C4-2B (cell line): Measurements from ENCODE around the gene NTRK2.

Experiments used
- CTCF ChIP-seq: fragments of 450-650 bp; conservative IDR thresholded peaks from 2 replicates; pipeline ENCODE4 v1.5.1; 2017; ENCODE audit warnings: mild to moderate bottlenecking
- ZFX ChIP-seq: fragments of 450-650 bp; IDR thresholded peaks from 2 replicates; pipeline ENCODE4 v1.6.1; 2017

- no peak for TF ChIP-seq CTCF
- no peak for TF ChIP-seq ZFX
Observed at GRCh38 chr9:84711936-84712335, 42.4 kb downstream of the NTRK2 start.
